SU-DHL-6 (cell line): ENCODE measurements around the gene DNAH3.

Experiments
- EZH2phosphoT487 ChIP-seq: fragments of 200-600 bp; sonication (generic), shearing (Covaris generic); conservative IDR thresholded peaks from 2 replicates; pipeline ENCODE4 v1.6.1; 2018; ENCODE audit warnings: mild to moderate bottlenecking, antibody characterized with exemption, low read length, moderate library complexity, mixed read lengths
- TF ChIP-seq, protein P1 (sequence below): fragments of 200-600 bp; sonication (generic); IDR thresholded peaks from one replicate; pipeline ENCODE4 v1.5.1; 2017; ENCODE audit warnings: antibody characterized with exemption, mild to moderate bottlenecking, low read length, moderate library complexity; ENCODE audit not compliant: insufficient read depth, poor library complexity, severe bottlenecking

DNA sequence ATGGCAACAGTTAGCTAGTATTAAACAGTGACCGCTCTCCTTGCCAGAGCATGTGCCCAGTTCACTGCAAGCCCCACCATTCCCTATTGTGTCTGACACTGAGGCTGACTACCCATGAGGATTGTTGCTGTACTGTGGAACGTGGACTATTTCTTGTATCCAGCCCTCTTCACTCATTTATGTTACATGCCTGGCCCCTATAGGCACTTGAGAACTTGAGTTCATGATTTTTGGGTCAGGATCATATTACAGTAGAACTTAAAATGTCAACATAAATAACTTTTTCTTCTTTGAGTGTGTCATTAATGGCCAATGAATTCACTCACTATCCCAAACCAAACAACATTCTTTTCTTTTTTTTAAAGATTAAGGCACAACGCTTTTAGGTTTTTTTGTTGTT, 194.3 kb downstream of the DNAH3 start:
- TF ChIP-seq, protein P1, sequence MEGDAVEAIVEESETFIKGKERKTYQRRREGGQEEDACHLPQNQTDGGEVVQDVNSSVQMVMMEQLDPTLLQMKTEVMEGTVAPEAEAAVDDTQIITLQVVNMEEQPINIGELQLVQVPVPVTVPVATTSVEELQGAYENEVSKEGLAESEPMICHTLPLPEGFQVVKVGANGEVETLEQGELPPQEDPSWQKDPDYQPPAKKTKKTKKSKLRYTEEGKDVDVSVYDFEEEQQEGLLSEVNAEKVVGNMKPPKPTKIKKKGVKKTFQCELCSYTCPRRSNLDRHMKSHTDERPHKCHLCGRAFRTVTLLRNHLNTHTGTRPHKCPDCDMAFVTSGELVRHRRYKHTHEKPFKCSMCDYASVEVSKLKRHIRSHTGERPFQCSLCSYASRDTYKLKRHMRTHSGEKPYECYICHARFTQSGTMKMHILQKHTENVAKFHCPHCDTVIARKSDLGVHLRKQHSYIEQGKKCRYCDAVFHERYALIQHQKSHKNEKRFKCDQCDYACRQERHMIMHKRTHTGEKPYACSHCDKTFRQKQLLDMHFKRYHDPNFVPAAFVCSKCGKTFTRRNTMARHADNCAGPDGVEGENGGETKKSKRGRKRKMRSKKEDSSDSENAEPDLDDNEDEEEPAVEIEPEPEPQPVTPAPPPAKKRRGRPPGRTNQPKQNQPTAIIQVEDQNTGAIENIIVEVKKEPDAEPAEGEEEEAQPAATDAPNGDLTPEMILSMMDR: no peak
- no peak for TF ChIP-seq EZH2phosphoT487
